Superior temporal gyrus (tissue), 1 donor: ENCODE measurements around the gene SERPINA5.
A peak's percentile ranks its signal among the peaks of the same experiment; 100 is the strongest.
"Not testable (repeated sequence)": the region's sequence is repeated elsewhere in the genome, so short reads cannot be mapped to it uniquely, and the experiment has no call there.

ENCODE experiments used
- DNase-seq: peaks from one replicate; pipeline ENCODE4 v3.0.0-alpha.2; 2016; ENCODE audit errors: extremely low spot score

SERPINA5 gene

GRCh38 chr14:94601884-94602391 lies 20.7 kb downstream of the SERPINA5 start:
- DNase-seq: peak; percentile 71

GRCh38 chr14:94602722-94603121 lies 21.5 kb downstream of the SERPINA5 start:
- no peak for DNase-seq

GRCh38 chr14:94605361-94605760 lies 24.1 kb downstream of the SERPINA5 start:
- no peak for DNase-seq

GRCh38 chr14:94608966-94609365 lies 27.7 kb downstream of the SERPINA5 start:
- DNase-seq: not testable (repeated sequence)

- DNase-seq: no peak
These were observed 30.0 kb downstream of the SERPINA5 start for GRCh38 chr14:94611179-94611578.

- no peak for DNase-seq
These were observed 30.9 kb downstream of the SERPINA5 start, which contains the start of gene SERPINA3 for GRCh38 chr14:94612174-94612573. SERPINA3 (plus strand) TSS chr14:94612391; CDS start chr14:94614442, 2,051 bp downstream.

- no peak for DNase-seq
These were observed 31.6 kb downstream of the SERPINA5 start for GRCh38 chr14:94612580-94613554.

- DNase-seq: no peak
These were observed 32.8 kb downstream of the SERPINA5 start for GRCh38 chr14:94613720-94614644.

- no peak for DNase-seq
These were observed 33.6 kb downstream of the SERPINA5 start for GRCh38 chr14:94614802-94615201.

GRCh38 chr14:94615254-94615653 lies 34.0 kb downstream of the SERPINA5 start:
- no peak for DNase-seq

GRCh38 chr14:94615823-94616570 lies 34.8 kb downstream of the SERPINA5 start:
- no peak for DNase-seq

GRCh38 chr14:94617366-94617941 lies 36.2 kb downstream of the SERPINA5 start:
- DNase-seq: no peak

GRCh38 chr14:94617988-94618822 lies 37.0 kb downstream of the SERPINA5 start:
- DNase-seq: no peak

- DNase-seq: no peak
These were observed 38.1 kb downstream of the SERPINA5 start for GRCh38 chr14:94619297-94619696.

GRCh38 chr14:94620597-94620996 lies 39.4 kb downstream of the SERPINA5 start:
- no peak for DNase-seq

- DNase-seq: no peak
These were observed 40.3 kb downstream of the SERPINA5 start for GRCh38 chr14:94621358-94622134.

- DNase-seq: no peak
These were observed 41.6 kb downstream of the SERPINA5 start for GRCh38 chr14:94622653-94623421.

- DNase-seq: no peak
These were observed 42.2 kb downstream of the SERPINA5 start for GRCh38 chr14:94623422-94623809.
